HepG2 (cell line): ENCODE results near the gene ATP13A2. TPM values are rescaled to one million over a fixed set of nuclear protein-coding genes. Genes with fewer than 3 reads are reported as not detected.

Source experiments
- ATAC-seq: fragments of 200-7000 bp; cut with Tn5 transposase; 3 replicates; pipeline ENCODE4 v1.9.1; 2020; ENCODE audit warnings: mild to moderate bottlenecking, moderate library complexity
- BruUV-seq: library from RNA; stranded (reverse); fragments of 400-500 nt; replicated peaks from 2 replicates; lab custom pipeline; 2021; lab: Mats Ljungman, UMichigan
- CTCF ChIA-PET: fragments of 300-600 bp; formaldehyde crosslinking; extraction: SDS; loops from one replicate; lab custom pipeline; 2021; ENCODE audit warnings: low total read pairs, inconsistent platforms, low intra/inter-chr PET ratio; lab: Yijun Ruan, JAX
- POLR2A ChIA-PET: fragments of 350-600 bp; sonication (Branson Sonifier 250); formaldehyde crosslinking; loops from one replicate; lab custom pipeline; 2020; ENCODE audit warnings: antibody characterized with exemption, inconsistent platforms; lab: Yijun Ruan, JAX
- DNase-seq: peaks from one replicate; pipeline ENCODE4 v3.0.0-alpha.2; 2015; ENCODE audit warnings: low spot score
- FAIRE-seq: peaks from 3 replicates; lab custom pipeline; 2011; peaks lifted over from hg19 to GRCh38; lab: Jason Lieb, UNC
- H2AFZ ChIP-seq: one replicate; pipeline ENCODE4 v1.6.1; 2011; ENCODE audit warnings: low read length, inconsistent platforms
- H3K27ac ChIP-seq: fragments of 300-600 bp; 3 replicates; pipeline ENCODE4 v1.8.0; 2011; ENCODE audit warnings: mixed run types, mild to moderate bottlenecking, mixed read lengths, low read length, inconsistent platforms; ENCODE audit not compliant: insufficient read depth; ENCODE audit errors: extremely low read length
- H3K27me3 ChIP-seq, 2 experiments: fragments of 200-600 bp in 1 of 2; 2 replicates in 1 of 2; 3 replicates in 1 of 2; pipeline versions ENCODE4 v1.6.0 to v1.8.0; 2011; ENCODE audit warnings: low read length in 2 of 2, mild to moderate bottlenecking in 2 of 2, moderate library complexity in 2 of 2, inconsistent platforms in 1 of 2; ENCODE audit not compliant: insufficient read depth in 2 of 2, control insufficient read depth in 1 of 2
- H3K36me3 ChIP-seq, 2 experiments: fragments of 200-600 bp in 1 of 2; replicated peaks in 1 of 2; 2 replicates in 1 of 2; 3 replicates in 1 of 2; pipeline versions ENCODE4 v1.5.1 to v1.8.0; 2011; ENCODE audit warnings: low read length in 2 of 2, inconsistent platforms in 1 of 2; ENCODE audit not compliant: insufficient read depth in 2 of 2, control insufficient read depth in 1 of 2
- H3K4me1 ChIP-seq: 2 replicates; pipeline ENCODE4 v1.5.1; 2012; ENCODE audit warnings: low read length, inconsistent platforms; ENCODE audit not compliant: insufficient read depth
- H3K4me2 ChIP-seq: 2 replicates; pipeline ENCODE4 v1.6.0; 2011; ENCODE audit warnings: low read depth, low read length, inconsistent platforms
- H3K4me3 ChIP-seq, 3 experiments: fragments of 200-600 bp in 1 of 3; sonication (generic), shearing (Covaris generic) in 1 of 3; replicated peaks in 1 of 3; 2 replicates each; pipeline ENCODE4 v1.5.1; 2011 to 2016; ENCODE audit warnings: low read length in 3 of 3, inconsistent platforms in 2 of 3, low read depth in 2 of 3, mild to moderate bottlenecking in 2 of 3, control low read depth in 1 of 3, mixed read lengths in 1 of 3; ENCODE audit not compliant: insufficient read depth in 1 of 3
- H3K79me2 ChIP-seq: one replicate; pipeline ENCODE4 v1.6.1; 2011; ENCODE audit warnings: low read length, inconsistent platforms; ENCODE audit not compliant: insufficient read depth
- H3K9ac ChIP-seq: 2 replicates; pipeline ENCODE4 v1.6.0; 2011; ENCODE audit warnings: mild to moderate bottlenecking, low read depth, low read length, inconsistent platforms; ENCODE audit not compliant: insufficient read depth
- H3K9me3 ChIP-seq: 2 replicates; pipeline ENCODE4 v1.5.1; 2012; ENCODE audit warnings: mild to moderate bottlenecking, low read length
- H4K20me1 ChIP-seq: 2 replicates; pipeline ENCODE4 v1.6.0; 2011; ENCODE audit warnings: inconsistent platforms, mild to moderate bottlenecking, low read length, moderate library complexity; ENCODE audit not compliant: insufficient read depth
- HIC2 ChIP-seq: sonication (generic); formaldehyde crosslinking; IDR thresholded peaks from 2 replicates; pipeline ENCODE4 v1.9.0; 2022; ENCODE audit warnings: low read depth, missing genetic modification reagents
- HMG20B ChIP-seq: conservative IDR thresholded peaks from 2 replicates; pipeline ENCODE4 v1.6.1; 2016; ENCODE audit warnings: missing genetic modification reagents, missing compliant biosample characterization
- HNF4G ChIP-seq, 2 experiments: sonication (generic) in 1 of 2; formaldehyde crosslinking in 1 of 2; IDR thresholded peaks; 2 replicates each; pipeline versions ENCODE4 v1.4.0 to v1.6.1; 2011 to 2020; ENCODE audit warnings: borderline replicate concordance in 2 of 2, low read depth in 2 of 2, mild to moderate bottlenecking in 2 of 2, low read length in 1 of 2, missing genetic modification reagents in 1 of 2, moderate library complexity in 1 of 2
- KLF11 ChIP-seq: IDR thresholded peaks from 2 replicates; pipeline ENCODE4 v1.6.1; 2016; ENCODE audit warnings: missing compliant biosample characterization
- MBD4 ChIP-seq: IDR thresholded peaks from 2 replicates; pipeline ENCODE4 v1.6.1; 2012; ENCODE audit warnings: low read length, inconsistent platforms, borderline replicate concordance
- MZF1 ChIP-seq: sonication (generic); formaldehyde crosslinking; IDR thresholded peaks from 2 replicates; pipeline ENCODE4 v1.8.1; 2023; ENCODE audit warnings: mild to moderate bottlenecking, missing genetic modification reagents, borderline replicate concordance
- POLR2A ChIP-seq, 2 experiments: IDR thresholded peaks; 2 replicates each; pipeline ENCODE4 v1.6.1; 2011; ENCODE audit warnings: low read depth in 2 of 2, low read length in 2 of 2, mild to moderate bottlenecking in 1 of 2, moderate library complexity in 1 of 2; ENCODE audit not compliant: insufficient read depth in 1 of 2
- SYNCRIP ChIP-seq: fragments of 200-400 bp; formaldehyde crosslinking; IDR thresholded peaks from 2 replicates; pipeline ENCODE4 v1.6.1; 2018; ENCODE audit warnings: mild to moderate bottlenecking, low read depth, low read length; ENCODE audit not compliant: insufficient read depth
- THYN1 ChIP-seq: sonication (generic); formaldehyde crosslinking; IDR thresholded peaks from 2 replicates; pipeline ENCODE4 v1.8.1; 2023; ENCODE audit warnings: low read depth, mild to moderate bottlenecking, moderate library complexity, missing genetic modification reagents, borderline replicate concordance
- ZIK1 ChIP-seq: sonication (generic); formaldehyde crosslinking; IDR thresholded peaks from 2 replicates; pipeline ENCODE4 v1.5.0; 2020; ENCODE audit warnings: mild to moderate bottlenecking, low read depth, missing genetic modification reagents, borderline replicate concordance
- ZNF121 ChIP-seq: sonication (generic); formaldehyde crosslinking; IDR thresholded peaks from 2 replicates; pipeline ENCODE4 v1.5.0; 2020; ENCODE audit warnings: mild to moderate bottlenecking, missing genetic modification reagents
- ZNF530 ChIP-seq: sonication (generic); formaldehyde crosslinking; IDR thresholded peaks from 2 replicates; pipeline ENCODE4 v1.5.0; 2020; ENCODE audit warnings: low read depth, mild to moderate bottlenecking, missing genetic modification reagents
- ZNF550 ChIP-seq: sonication (generic); formaldehyde crosslinking; IDR thresholded peaks from 2 replicates; pipeline ENCODE4 v1.4.0; 2020; ENCODE audit warnings: mild to moderate bottlenecking, missing genetic modification reagents, borderline replicate concordance
- ZNF770 ChIP-seq: sonication (generic); formaldehyde crosslinking; IDR thresholded peaks from 2 replicates; pipeline ENCODE4 v1.5.0; 2020; ENCODE audit warnings: mild to moderate bottlenecking, missing genetic modification reagents
- ZNF83 ChIP-seq: sonication (generic); formaldehyde crosslinking; IDR thresholded peaks from 2 replicates; pipeline ENCODE4 v1.4.0; 2020; ENCODE audit warnings: missing genetic modification reagents, mild to moderate bottlenecking, borderline replicate concordance
- ZSCAN30 ChIP-seq: sonication (generic); formaldehyde crosslinking; IDR thresholded peaks from 2 replicates; pipeline ENCODE4 v1.5.0; 2020; ENCODE audit warnings: mild to moderate bottlenecking, missing genetic modification reagents
- WGBS: methylation state at CpG from one replicate; pipeline ENCODE4 v1.1.6; 2017; ENCODE audit warnings: low lambda C conversion rate; 5-methylcytosine and 5-hydroxymethylcytosine counted together
- in situ Hi-C: cut with HindIII; loops from 2 replicates; pipeline ENCODE4 v1.10.0; 2017; ENCODE audit warnings: low pct_unique_long_range_greater_than_20kb; ENCODE audit not compliant: extremely low pct_ligation_motif_present
- intact Hi-C: fragments of 100-400 bp; cut with micrococcal nuclease; formaldehyde crosslinking; loops from one replicate; pipeline ENCODE4 v1.10.0; 2022; ENCODE audit not compliant: unreplicated experiment
- polyA plus RNA-seq, 8 experiments: library from polyadenylated mRNA; depleted of rRNA in 3 of 8; stranded (reverse) in 7 of 8; unstranded in 1 of 8; fragments of >200 nt; fragmentation: Illumina TruSeq in 4 of 8; extraction: Trizol in 4 of 8; gene quantifications; 2 replicates each; pipeline versions ENCODE4 v1.2.1 to v1.2.3, GENCODE V29; 2011 to 2016; ENCODE audit warnings: low read depth in 4 of 8, missing spikeins in 1 of 8, mixed read lengths in 1 of 8; ENCODE audit not compliant: insufficient read depth in 1 of 8
- total RNA-seq, 5 experiments: library from RNA; depleted of rRNA; stranded (reverse); fragments of >200 nt; fragmentation: Illumina TruSeq; extraction: Trizol; gene quantifications; 2 replicates each; pipeline ENCODE4 v1.2.3, GENCODE V29; 2016; ENCODE audit warnings: low read depth in 1 of 5

The ATP13A2 gene
- total and polyA plus RNA-seq, 2 of the 13 experiments (the other 11 are each of a cell fraction or from before 2014, with no cell fraction given) = 13.2 to 16.2 TPM

GRCh38 chr1:16961297-16962133, 50.2 kb downstream of the ATP13A2 start:
- peak overlapping the region; percentile 46 for H3K9ac ChIP-seq
- no peak overlapping the region for H2AFZ ChIP-seq
- H3K4me1 ChIP-seq = peaks cover 15% of the 10 kb centered on the region
- ATAC-seq (no peak), DNase-seq (no peak), FAIRE-seq (no peak)
- H3K27me3 ChIP-seq = no peaks in the 10 kb centered on the region
- H4K20me1 ChIP-seq = no peaks in the 10 kb centered on the region
- no TSS peak for BruUV-seq
- in situ Hi-C loops = loop anchor here (25.0 kb wide), 1 partner anchor 276 kb away; the partner anchor contains the start of gene PADI3
- no peaks in the 10 kb centered on the region for H3K9me3 ChIP-seq
- intact Hi-C loops = no loop called here
- H3K4me3 ChIP-seq = peak overlapping the region; percentile 12 to 61 (median 47); a peak in 5 of 6 replicates
- no peaks in the 10 kb centered on the region for H3K79me2 ChIP-seq
- 73% methylated on average over 14 of the region's 14 CpGs for WGBS
- ChIA-PET POLR2A (no interaction called here), CTCF (interaction anchor here (1.2 to 1.6 kb wide), 2 partner anchors 9 to 12 kb away, joined by 3 read pairs; no protein-coding TSS in a partner anchor)
- H3K27ac ChIP-seq = no peak overlapping the region
- peak overlapping the region; percentile 74 for H3K4me2 ChIP-seq
- no peaks in the 10 kb centered on the region for H3K36me3 ChIP-seq
- TF ChIP-seq HIC2 (CRISPR knock-in tag) = no peak
- no peak for TF ChIP-seq THYN1 (CRISPR knock-in tag)
- no peak for TF ChIP-seq ZSCAN30 (CRISPR knock-in tag)
- no peak for TF ChIP-seq HNF4G (IDR thresholded peaks at IDR 0.05; ENCODE audit: borderline replicate concordance, low read depth, low read length)
- TF ChIP-seq HNF4G (CRISPR knock-in tag; IDR thresholded peaks at IDR 0.05; ENCODE audit: borderline replicate concordance, low read depth) = no peak
- no peak for TF ChIP-seq SYNCRIP
- no peak for TF ChIP-seq ZNF83 (CRISPR knock-in tag)
- no peak for TF ChIP-seq ZIK1 (CRISPR knock-in tag)
- TF ChIP-seq ZNF530 (CRISPR knock-in tag) = no peak
- TF ChIP-seq KLF11 = no peak
- no peak for TF ChIP-seq MZF1 (CRISPR knock-in tag)
- no peak for TF ChIP-seq HMG20B (CRISPR knock-in tag)
- no peak for TF ChIP-seq ZNF550 (CRISPR knock-in tag)
- no peak for TF ChIP-seq MBD4
- peak; percentile 75 for TF ChIP-seq ZNF121 (CRISPR knock-in tag)
- peak; percentile 62; the same call in 1 of the 2 replicates for TF ChIP-seq ZNF770 (CRISPR knock-in tag)
- TF ChIP-seq POLR2A (IDR thresholded peaks at IDR 0.05; ENCODE audit: insufficient read depth in 1 of 2, low read depth in 2 of 2, low read length in 2 of 2) = no peak
